Measurements from ENCODE around the gene PLXNA1.

DNA sequence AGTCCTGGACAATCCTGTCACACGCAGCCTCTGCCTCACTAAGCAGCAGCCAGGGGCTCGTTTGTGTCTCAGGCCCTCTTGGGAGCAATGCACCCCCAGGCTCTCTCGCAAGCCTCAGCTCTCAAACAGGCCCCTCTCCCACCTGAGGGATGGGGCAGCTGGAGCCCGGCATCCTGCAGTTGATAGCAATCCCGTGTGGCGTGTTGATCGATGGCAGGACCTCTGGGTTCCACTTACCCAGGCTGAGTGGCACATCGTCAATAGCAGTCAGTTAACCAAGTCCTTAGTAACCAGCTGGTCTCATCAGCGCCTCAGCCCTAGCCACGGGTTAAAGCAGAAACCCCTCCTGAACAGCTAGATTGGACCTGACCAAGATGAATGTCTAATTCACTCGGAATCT lies 36.5 kb upstream of the PLXNA1 start:
- TF ChIP-seq, protein P1, sequence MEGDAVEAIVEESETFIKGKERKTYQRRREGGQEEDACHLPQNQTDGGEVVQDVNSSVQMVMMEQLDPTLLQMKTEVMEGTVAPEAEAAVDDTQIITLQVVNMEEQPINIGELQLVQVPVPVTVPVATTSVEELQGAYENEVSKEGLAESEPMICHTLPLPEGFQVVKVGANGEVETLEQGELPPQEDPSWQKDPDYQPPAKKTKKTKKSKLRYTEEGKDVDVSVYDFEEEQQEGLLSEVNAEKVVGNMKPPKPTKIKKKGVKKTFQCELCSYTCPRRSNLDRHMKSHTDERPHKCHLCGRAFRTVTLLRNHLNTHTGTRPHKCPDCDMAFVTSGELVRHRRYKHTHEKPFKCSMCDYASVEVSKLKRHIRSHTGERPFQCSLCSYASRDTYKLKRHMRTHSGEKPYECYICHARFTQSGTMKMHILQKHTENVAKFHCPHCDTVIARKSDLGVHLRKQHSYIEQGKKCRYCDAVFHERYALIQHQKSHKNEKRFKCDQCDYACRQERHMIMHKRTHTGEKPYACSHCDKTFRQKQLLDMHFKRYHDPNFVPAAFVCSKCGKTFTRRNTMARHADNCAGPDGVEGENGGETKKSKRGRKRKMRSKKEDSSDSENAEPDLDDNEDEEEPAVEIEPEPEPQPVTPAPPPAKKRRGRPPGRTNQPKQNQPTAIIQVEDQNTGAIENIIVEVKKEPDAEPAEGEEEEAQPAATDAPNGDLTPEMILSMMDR (IDR thresholded peaks at IDR 0.05; ENCODE audit: insufficient read depth, low read depth, low read length): no peak
- no peak for TF ChIP-seq EZH2 (IDR thresholded peaks at IDR 0.05; ENCODE audit: insufficient read depth, low read length)

Data from astrocyte (in vitro differentiated cells and primary cell).